Caco-2 (cell line): ENCODE results near the gene C2orf81. TPM values are rescaled to one million over a fixed set of nuclear protein-coding genes. Genes with fewer than 3 reads are reported as not detected.

ENCODE experiments used
- BruUV-seq: library from RNA; stranded (reverse); fragments of 400-500 nt; replicated peaks from 2 replicates; lab custom pipeline; 2021; lab: Mats Ljungman, UMichigan
- CTCF ChIA-PET: fragments of 300-600 bp; sonication (Branson Sonifier 250); formaldehyde crosslinking; loops from one replicate; lab custom pipeline; 2022; ENCODE audit warnings: antibody characterized with exemption; lab: Charles Lee
- POLR2A ChIA-PET: fragments of 300-600 bp; sonication (Branson Sonifier 250); formaldehyde crosslinking; loops from one replicate; lab custom pipeline; 2022; ENCODE audit warnings: antibody characterized with exemption; lab: Charles Lee
- DNase-seq, 2 experiments: peaks; one replicate each; pipeline versions ENCODE4 v3.0.0 to v3.0.0-alpha.2; 2020 to 2022
- H3K27me3 ChIP-seq: replicated peaks from 2 replicates; pipeline ENCODE4 v1.6.0; 2011; ENCODE audit warnings: low read length; ENCODE audit not compliant: control insufficient read depth, insufficient read depth
- H3K36me3 ChIP-seq: 2 replicates; pipeline ENCODE4 v1.5.1; 2011; ENCODE audit warnings: low read length; ENCODE audit not compliant: control insufficient read depth, insufficient read depth
- H3K4me1 ChIP-seq: fragments of 250-450 bp; sonication (Bioruptor Pico); 2 replicates; pipeline ENCODE4 v1.5.1; 2020; ENCODE audit warnings: mild to moderate bottlenecking
- H3K4me3 ChIP-seq: 2 replicates; pipeline ENCODE4 v1.5.1; 2011; ENCODE audit warnings: low read depth, mild to moderate bottlenecking, control low read depth, low read length
- H3K9me3 ChIP-seq: fragments of 250-450 bp; sonication (Bioruptor Pico); 2 replicates; pipeline ENCODE4 v1.5.1; 2020; ENCODE audit warnings: mild to moderate bottlenecking, moderate library complexity
- H3K27ac Mint-ChIP-seq: one replicate; pipeline ENCODE4 v1.8.0; 2022; ENCODE audit warnings: mixed read lengths; ENCODE audit not compliant: unreplicated experiment
- H3K27me3 Mint-ChIP-seq: one replicate; pipeline ENCODE4 v1.8.0; 2022; ENCODE audit warnings: mixed read lengths; ENCODE audit not compliant: insufficient read depth, unreplicated experiment
- H3K36me3 Mint-ChIP-seq: one replicate; pipeline ENCODE4 v1.8.0; 2022; ENCODE audit warnings: mild to moderate bottlenecking, mixed read lengths; ENCODE audit not compliant: insufficient read depth, unreplicated experiment
- H3K4me1 Mint-ChIP-seq: one replicate; pipeline ENCODE4 v1.8.0; 2022; ENCODE audit warnings: low read depth, mixed read lengths; ENCODE audit not compliant: unreplicated experiment
- H3K4me3 Mint-ChIP-seq: one replicate; pipeline ENCODE4 v1.8.0; 2022; ENCODE audit warnings: mild to moderate bottlenecking, moderate library complexity, mixed read lengths; ENCODE audit not compliant: unreplicated experiment
- H3K9me3 Mint-ChIP-seq: one replicate; pipeline ENCODE4 v1.8.0; 2022; ENCODE audit warnings: mixed read lengths; ENCODE audit not compliant: unreplicated experiment
- CTCF ChIP-seq, 2 experiments: fragments of 200-600 bp in 1 of 2; IDR thresholded peaks; 1 replicate in 1 of 2; 2 replicates in 1 of 2; pipeline versions ENCODE4 v1.5.1 to v1.8.0; 2011 to 2022; ENCODE audit warnings: antibody characterized with exemption in 1 of 2, control low read depth in 1 of 2, inconsistent platforms in 1 of 2, low read depth in 1 of 2, low read length in 1 of 2, mild to moderate bottlenecking in 1 of 2, moderate library complexity in 1 of 2; ENCODE audit not compliant: insufficient read depth in 1 of 2, severe bottlenecking in 1 of 2, unreplicated experiment in 1 of 2
- intact Hi-C: fragments of 100-400 bp; cut with micrococcal nuclease; formaldehyde crosslinking; loops from one replicate; pipeline ENCODE4 v1.10.0; 2022; ENCODE audit not compliant: unreplicated experiment
- total RNA-seq: library from RNA; stranded (reverse); gene quantifications from 2 replicates; pipeline ENCODE4 v1.2.3, GENCODE V29; 2022

C2orf81 gene
- total RNA-seq, 1 experiment from 2014 or later: 0.84 TPM

GRCh38 chr2:74413001-74413698 is 8.3 kb downstream of the C2orf81 start:
- Histone ChIP-seq H3K4me3 (no peak overlapping the region), H3K9me3 (no peaks in the 10 kb centered on the region), H3K4me1 (no peaks in the 10 kb centered on the region), H3K36me3 (no peaks in the 10 kb centered on the region), H3K27me3 (no peaks in the 10 kb centered on the region)
- Mint-ChIP-seq H3K9me3 (no peaks in the 10 kb centered on the region), H3K27me3 (peaks cover 15% of the 10 kb centered on the region), H3K4me3 (no peak overlapping the region), H3K36me3 (peaks cover 4% of the 10 kb centered on the region), H3K27ac (no peak overlapping the region), H3K4me1 (no peaks in the 10 kb centered on the region)
- BruUV-seq: no TSS peak
- no peak for DNase-seq
- ChIA-PET POLR2A (no interaction called here), CTCF (interaction anchor here (0.9 kb wide), 1 partner anchor 11 kb away, joined by 3 read pairs; no protein-coding TSS in a partner anchor)
- TF ChIP-seq CTCF (IDR thresholded peaks at IDR 0.05; ENCODE audit: insufficient read depth in 1 of 2, low read depth in 1 of 2, low read length in 1 of 2, severe bottlenecking in 1 of 2, unreplicated experiment in 1 of 2): no peak
- intact Hi-C loops: no loop called here

GRCh38 chr2:74407682-74408081 is 13.7 kb downstream of the C2orf81 start:
- CTCF ChIA-PET: no interaction called here
- intact Hi-C loops: no loop called here
- Histone ChIP-seq H3K36me3 (no peaks in the 10 kb centered on the region), H3K9me3 (no peaks in the 10 kb centered on the region), H3K27me3 (no peaks in the 10 kb centered on the region; the same call in 1 of the 2 replicates), H3K4me1 (no peaks in the 10 kb centered on the region), H3K4me3 (no peak overlapping the region)
- DNase-seq: no peak
- no peak for TF ChIP-seq CTCF (IDR thresholded peaks at IDR 0.05; ENCODE audit: insufficient read depth in 1 of 2, low read depth in 1 of 2, low read length in 1 of 2, severe bottlenecking in 1 of 2, unreplicated experiment in 1 of 2)
- Mint-ChIP-seq H3K27ac (no peak overlapping the region), H3K4me1 (no peaks in the 10 kb centered on the region), H3K4me3 (no peak overlapping the region), H3K36me3 (peaks cover 6% of the 10 kb centered on the region), H3K27me3 (peaks cover 11% of the 10 kb centered on the region), H3K9me3 (no peaks in the 10 kb centered on the region)
- POLR2A ChIA-PET: no interaction called here
- no TSS peak for BruUV-seq

- H3K4me3 ChIP-seq: no peak overlapping the region
- DNase-seq: no peak
- ChIA-PET CTCF (interaction anchor here (0.7 kb wide), 1 partner anchor 14 kb away, joined by 3 read pairs; no protein-coding TSS in a partner anchor), POLR2A (no interaction called here)
- H3K27me3 ChIP-seq: no peaks in the 10 kb centered on the region; the same call in 1 of the 2 replicates
- no peak overlapping the region for H3K4me3 Mint-ChIP-seq
- intact Hi-C loops: no loop called here
- H3K27me3 Mint-ChIP-seq: peaks cover 16% of the 10 kb centered on the region
- no peaks in the 10 kb centered on the region for H3K4me1 ChIP-seq
- H3K27ac Mint-ChIP-seq: no peak overlapping the region
- H3K36me3 Mint-ChIP-seq: peaks cover 6% of the 10 kb centered on the region
- no peaks in the 10 kb centered on the region for H3K9me3 ChIP-seq
- no peak for TF ChIP-seq CTCF (IDR thresholded peaks at IDR 0.05; ENCODE audit: insufficient read depth in 1 of 2, low read depth in 1 of 2, low read length in 1 of 2, severe bottlenecking in 1 of 2, unreplicated experiment in 1 of 2)
- no peaks in the 10 kb centered on the region for H3K9me3 Mint-ChIP-seq
- no peaks in the 10 kb centered on the region for H3K36me3 ChIP-seq
- BruUV-seq: no TSS peak
- H3K4me1 Mint-ChIP-seq: no peaks in the 10 kb centered on the region
Measured at GRCh38 chr2:74406035-74406434, 15.4 kb downstream of the C2orf81 start.
